DOHH2 (cell line): ENCODE results near the gene CTNNA2.

Source experiments
- CTCF ChIP-seq: fragments of 200-600 bp; sonication (generic); IDR thresholded peaks from one replicate; pipeline ENCODE4 v1.5.1; 2014; ENCODE audit warnings: antibody characterized with exemption, mild to moderate bottlenecking, low read depth, low read length; ENCODE audit not compliant: poor library complexity, severe bottlenecking
- EZH2phosphoT487 ChIP-seq: fragments of 200-600 bp; sonication (generic); IDR thresholded peaks from 2 replicates; pipeline ENCODE4 v1.6.1; 2017; ENCODE audit warnings: borderline replicate concordance, mild to moderate bottlenecking, antibody characterized with exemption, low read length, moderate library complexity, mixed read lengths

- TF ChIP-seq CTCF (no peak), EZH2phosphoT487 (no peak)
These were observed 822.6 kb downstream of the CTNNA2 start for GRCh38 chr2:80335411-80335810.
